SH-SY5Y (cell line): ENCODE measurements around the gene TGFBR3L.

Experiments
- GATA2 ChIP-seq: IDR thresholded peaks from 2 replicates; pipeline ENCODE4 v1.6.1; 2011; ENCODE audit warnings: mild to moderate bottlenecking, low read depth, low read length
- GATA3 ChIP-seq: IDR thresholded peaks from 2 replicates; pipeline ENCODE4 v1.6.1; 2011; ENCODE audit warnings: low read depth, mild to moderate bottlenecking, low read length, moderate library complexity

DNA sequence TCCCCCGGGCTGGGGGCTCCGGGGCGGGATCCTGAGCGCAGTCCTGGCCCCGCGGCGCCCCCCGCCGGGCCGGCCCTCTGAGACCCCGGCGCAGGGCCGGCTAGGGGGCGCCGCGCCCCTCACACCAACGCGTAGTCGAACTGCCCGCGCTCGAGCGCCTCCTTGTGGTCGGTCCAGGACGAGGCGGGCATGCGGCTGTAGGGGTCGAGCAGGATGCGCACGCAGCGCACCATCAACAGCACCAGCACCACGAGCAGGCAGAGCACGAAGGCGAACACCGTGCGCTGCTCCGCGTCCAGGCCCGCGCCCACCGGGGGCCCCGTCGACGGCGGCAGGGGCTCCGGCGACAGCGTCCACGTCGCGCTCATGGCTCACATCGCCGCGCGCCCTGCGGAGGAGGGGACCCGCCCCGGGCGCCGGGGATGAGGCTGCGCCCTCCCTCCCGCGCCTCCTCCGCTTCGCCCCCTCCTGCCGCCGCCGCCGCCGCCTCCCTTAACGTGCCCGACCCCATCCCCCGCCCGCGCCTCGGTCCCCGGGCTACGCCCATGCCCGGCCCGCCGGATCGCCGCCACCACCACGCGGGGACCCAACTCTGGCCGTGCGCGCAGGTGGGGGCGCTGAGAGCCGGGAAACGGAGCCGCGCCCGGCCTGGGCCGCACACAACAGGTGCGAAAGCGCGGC, 10.7 kb downstream of the TGFBR3L start:
- TF ChIP-seq GATA2 (no peak), GATA3 (no peak)
